Measurements from ENCODE around the gene PIGK.

The PIGK gene

DNA sequence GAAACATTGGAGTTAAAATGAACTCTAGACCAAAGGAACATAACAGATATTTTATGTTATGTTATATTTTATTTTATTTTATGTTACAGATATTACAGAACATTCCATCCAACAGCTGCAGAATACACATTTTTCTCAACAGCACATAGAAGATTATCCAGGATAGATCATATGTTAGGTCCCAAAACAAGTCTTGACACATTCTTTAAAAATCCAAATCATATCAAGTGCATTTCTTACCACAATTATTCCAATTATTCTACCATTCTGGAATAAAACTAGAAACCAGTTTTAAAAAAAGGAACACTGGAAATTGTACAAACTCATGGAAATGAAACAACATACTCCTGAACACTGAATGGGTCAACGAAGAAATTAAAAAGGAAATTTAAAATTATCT, 30.9 kb upstream of the PIGK start:
- intact Hi-C loops (cut with DNase I; ENCODE audit: low total_unique reads): no loop called here
- Histone ChIP-seq H3K27ac (no peak overlapping the region), H3K4me3 (no peak overlapping the region), H3K9me3 (peaks cover 0 to 43% (median 23%) of the 10 kb centered on the region in 3 donors), H3K27me3 (no peaks in the 10 kb centered on the region), H3K4me1 (no peaks in the 10 kb centered on the region), H3K36me3 (no peaks in the 10 kb centered on the region)
- no peak for DNase-seq
- TF ChIP-seq, protein P1, sequence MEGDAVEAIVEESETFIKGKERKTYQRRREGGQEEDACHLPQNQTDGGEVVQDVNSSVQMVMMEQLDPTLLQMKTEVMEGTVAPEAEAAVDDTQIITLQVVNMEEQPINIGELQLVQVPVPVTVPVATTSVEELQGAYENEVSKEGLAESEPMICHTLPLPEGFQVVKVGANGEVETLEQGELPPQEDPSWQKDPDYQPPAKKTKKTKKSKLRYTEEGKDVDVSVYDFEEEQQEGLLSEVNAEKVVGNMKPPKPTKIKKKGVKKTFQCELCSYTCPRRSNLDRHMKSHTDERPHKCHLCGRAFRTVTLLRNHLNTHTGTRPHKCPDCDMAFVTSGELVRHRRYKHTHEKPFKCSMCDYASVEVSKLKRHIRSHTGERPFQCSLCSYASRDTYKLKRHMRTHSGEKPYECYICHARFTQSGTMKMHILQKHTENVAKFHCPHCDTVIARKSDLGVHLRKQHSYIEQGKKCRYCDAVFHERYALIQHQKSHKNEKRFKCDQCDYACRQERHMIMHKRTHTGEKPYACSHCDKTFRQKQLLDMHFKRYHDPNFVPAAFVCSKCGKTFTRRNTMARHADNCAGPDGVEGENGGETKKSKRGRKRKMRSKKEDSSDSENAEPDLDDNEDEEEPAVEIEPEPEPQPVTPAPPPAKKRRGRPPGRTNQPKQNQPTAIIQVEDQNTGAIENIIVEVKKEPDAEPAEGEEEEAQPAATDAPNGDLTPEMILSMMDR (IDR thresholded peaks at IDR 0.05): no peak

DNA sequence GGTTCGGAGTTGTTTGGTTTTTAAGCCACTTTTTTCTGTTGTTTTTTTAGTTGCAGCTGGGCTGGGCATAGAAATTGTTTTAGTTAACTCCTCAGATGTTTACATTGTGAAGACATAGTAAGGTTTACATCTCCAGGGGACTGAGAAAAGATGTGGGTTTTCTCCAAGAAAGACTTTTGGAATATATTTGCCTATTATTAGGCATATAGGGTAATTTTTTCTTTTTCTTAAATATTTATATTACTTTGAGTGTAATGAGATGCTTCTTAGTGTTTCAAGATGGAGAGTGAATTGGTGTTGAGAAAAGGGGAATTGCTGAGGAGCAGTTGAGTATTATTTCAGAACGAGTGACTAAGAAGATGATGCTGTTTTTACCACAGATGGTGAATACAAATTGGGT, 26.6 kb upstream of the PIGK start:
- Histone ChIP-seq H3K27me3 (no peaks in the 10 kb centered on the region), H3K27ac (no peak overlapping the region), H3K4me1 (no peaks in the 10 kb centered on the region), H3K36me3 (no peaks in the 10 kb centered on the region), H3K4me3 (no peak overlapping the region), H3K9me3 (peaks cover 0 to 20% (median 11%) of the 10 kb centered on the region in 3 donors)
- DNase-seq: no peak
- intact Hi-C loops (cut with DNase I; ENCODE audit: low total_unique reads): no loop called here
- TF ChIP-seq, protein P1 (IDR thresholded peaks at IDR 0.05): no peak

DNA sequence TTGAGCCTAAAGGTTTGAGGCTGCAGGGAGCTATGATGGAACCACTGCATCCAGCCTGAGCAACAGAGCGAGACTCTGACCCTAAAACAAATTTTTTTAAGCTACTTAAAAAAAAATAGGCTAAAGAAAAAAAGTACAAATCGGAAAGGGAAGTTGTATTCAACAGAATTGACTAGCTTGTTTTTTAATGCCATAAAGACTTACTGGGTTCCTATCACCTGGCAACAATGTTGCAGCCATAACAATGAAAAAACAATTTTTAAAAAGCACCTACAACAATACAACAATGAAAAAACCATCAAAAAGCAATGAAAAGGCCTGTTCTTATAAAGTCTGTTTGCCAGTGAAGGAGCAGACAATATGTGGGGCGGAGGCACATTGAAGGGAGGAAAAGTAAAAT, 20.1 kb upstream of the PIGK start:
- DNase-seq: no peak
- TF ChIP-seq, protein P1 (IDR thresholded peaks at IDR 0.05): no peak
- intact Hi-C loops (cut with DNase I; ENCODE audit: low total_unique reads): no loop called here

DNA sequence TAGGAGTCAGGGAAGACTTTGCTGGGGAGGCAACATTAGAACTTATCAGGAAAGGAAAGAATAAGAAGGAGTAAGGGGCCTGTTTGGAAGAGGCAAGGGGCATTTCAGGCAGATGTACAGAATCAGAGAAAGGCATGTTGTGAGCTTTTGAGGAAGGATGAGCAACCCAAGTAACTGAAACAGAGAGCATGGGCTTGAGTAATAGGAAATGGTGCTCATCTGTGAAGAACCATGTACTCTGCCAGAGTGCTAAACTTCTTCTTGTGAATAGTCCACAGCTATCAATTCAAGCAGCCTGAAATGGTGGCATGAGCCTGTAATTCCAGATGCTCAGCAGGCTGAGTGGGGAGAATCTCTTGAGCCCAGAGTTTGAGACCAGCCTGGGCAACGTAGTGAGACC, 19.2 kb upstream of the PIGK start:
- Histone ChIP-seq H3K27ac (no peak overlapping the region), H3K4me1 (no peaks in the 10 kb centered on the region), H3K36me3 (no peaks in the 10 kb centered on the region), H3K4me3 (no peak overlapping the region), H3K9me3 (peaks cover 0 to under 1% (median 0%) of the 10 kb centered on the region in 3 donors), H3K27me3 (no peaks in the 10 kb centered on the region)
- TF ChIP-seq, protein P1 (IDR thresholded peaks at IDR 0.05): no peak
- intact Hi-C loops (cut with DNase I; ENCODE audit: low total_unique reads): no loop called here
- no peak for DNase-seq

More for the DNA sequence above, 20.1 kb upstream of the PIGK start:
- Histone ChIP-seq H3K27me3 (no peaks in the 10 kb centered on the region), H3K36me3 (no peaks in the 10 kb centered on the region), H3K27ac (no peak overlapping the region), H3K4me3 (no peak overlapping the region), H3K4me1 (no peaks in the 10 kb centered on the region), H3K9me3 (no peaks in the 10 kb centered on the region)

DNA sequence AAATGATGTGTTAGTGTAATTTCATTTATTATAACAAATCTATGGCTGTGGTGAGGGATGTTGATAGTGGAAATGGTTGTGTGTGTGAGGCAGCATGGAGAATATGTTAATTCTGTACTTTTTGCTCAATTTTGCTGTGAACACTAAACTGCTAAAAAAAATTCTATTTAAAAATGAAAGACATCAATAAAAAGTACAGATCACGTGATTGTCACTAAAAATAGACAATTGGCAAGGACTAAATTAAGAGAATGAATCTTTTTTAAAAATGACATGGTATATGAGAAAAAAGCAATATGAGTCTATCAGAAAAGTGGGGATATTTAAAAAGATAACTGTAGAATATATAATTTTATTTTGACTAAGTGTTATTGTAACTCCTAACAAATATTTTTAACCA, 15.7 kb upstream of the PIGK start:
- Histone ChIP-seq H3K36me3 (no peaks in the 10 kb centered on the region), H3K4me1 (no peaks in the 10 kb centered on the region), H3K27me3 (no peaks in the 10 kb centered on the region), H3K9me3 (peaks cover 0 to 8% (median 0%) of the 10 kb centered on the region in 3 donors), H3K27ac (no peak overlapping the region), H3K4me3 (no peak overlapping the region)
- intact Hi-C loops (cut with DNase I; ENCODE audit: low total_unique reads): no loop called here
- TF ChIP-seq, protein P1 (IDR thresholded peaks at IDR 0.05): no peak
- no peak for DNase-seq

DNA sequence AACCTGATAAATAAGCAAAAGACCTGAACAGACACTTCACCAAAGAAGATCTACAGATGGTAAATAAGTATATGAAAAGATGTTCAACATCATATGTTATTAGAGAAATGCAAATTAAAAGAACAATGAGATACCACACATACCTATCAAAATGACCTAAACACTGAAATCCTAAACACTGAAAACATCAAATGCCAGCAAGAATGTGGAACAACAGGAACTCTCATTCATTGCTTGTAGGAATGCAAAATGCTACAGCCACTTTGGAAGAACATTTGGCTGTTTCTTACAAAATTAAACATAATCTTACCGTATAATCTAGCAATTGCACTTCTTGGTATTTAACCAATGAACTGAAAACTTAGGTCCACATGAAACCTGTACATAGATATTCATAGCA, 14.9 kb upstream of the PIGK start:
- intact Hi-C loops (cut with DNase I; ENCODE audit: low total_unique reads): no loop called here
- H3K4me3 ChIP-seq: no peak overlapping the region
- H3K9me3 ChIP-seq: peaks cover 0 to 8% (median 0%) of the 10 kb centered on the region in 3 donors
- no peaks in the 10 kb centered on the region for H3K36me3 ChIP-seq
- H3K4me1 ChIP-seq: no peaks in the 10 kb centered on the region
- TF ChIP-seq, protein P1 (IDR thresholded peaks at IDR 0.05): no peak
- no peak overlapping the region for H3K27ac ChIP-seq
- no peak for DNase-seq
- no peaks in the 10 kb centered on the region for H3K27me3 ChIP-seq

Measured in tibial artery (tissue), 4 donors.